Myocyte (in vitro differentiated cells): ENCODE measurements around the gene IFITM1. TPM values are rescaled to one million over a fixed set of nuclear protein-coding genes. Genes with fewer than 3 reads are reported as not detected.
"Not testable (repeated sequence)": the region's sequence is repeated elsewhere in the genome, so short reads cannot be mapped to it uniquely, and the experiment has no call there.

ENCODE experiments used
- DNase-seq: peaks from one replicate; pipeline ENCODE4 v3.0.0-alpha.2; 2012; ENCODE audit warnings: low read depth
- total RNA-seq: library from RNA; depleted of rRNA; stranded (reverse); fragments of >200 nt; gene quantifications from 2 replicates; pipeline ENCODE4 v1.2.3, GENCODE V29; 2014

IFITM1 gene
- total RNA-seq, 1 donor from 2014 or later, result 17.3 TPM

DNA sequence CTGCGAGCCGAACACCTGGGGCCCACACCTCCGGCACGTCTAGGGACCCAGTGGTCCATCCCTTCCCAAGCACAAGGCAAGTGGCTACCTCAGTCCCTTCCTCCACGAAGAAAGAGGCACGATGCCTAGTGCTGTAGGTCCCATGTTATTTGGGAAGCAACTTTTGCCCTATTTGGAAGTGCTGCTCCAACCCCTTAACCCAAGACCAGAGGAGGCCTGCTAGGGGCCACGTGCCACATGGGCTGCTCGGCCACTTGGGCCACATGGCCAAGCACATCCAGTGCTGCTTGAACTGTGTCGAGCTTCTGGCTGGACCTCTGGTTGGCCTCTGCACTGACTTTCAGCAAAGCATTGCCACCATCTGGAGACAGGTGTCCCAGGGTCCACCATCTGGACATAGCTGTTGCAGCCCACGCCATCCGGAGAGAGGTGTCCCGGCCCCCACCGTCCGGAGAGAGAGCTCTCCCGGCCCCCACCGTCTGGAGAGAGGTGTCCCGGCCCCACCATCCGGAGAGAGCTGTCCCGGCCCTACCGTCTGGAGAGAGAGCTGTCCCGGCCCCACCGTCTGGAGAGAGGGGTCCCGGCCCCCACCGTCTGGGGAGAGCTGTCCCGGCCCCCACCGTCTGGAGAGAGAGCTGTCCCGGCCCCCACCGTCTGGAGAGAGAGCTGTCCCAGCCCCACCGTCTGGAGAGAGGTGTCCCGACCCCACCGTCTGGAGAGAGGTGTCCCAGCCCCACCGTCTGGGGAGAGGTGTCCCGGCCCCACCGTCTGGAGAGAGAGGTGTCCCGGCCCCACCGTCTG is 49.0 kb downstream of the IFITM1 start:
- no peak for DNase-seq

DNA sequence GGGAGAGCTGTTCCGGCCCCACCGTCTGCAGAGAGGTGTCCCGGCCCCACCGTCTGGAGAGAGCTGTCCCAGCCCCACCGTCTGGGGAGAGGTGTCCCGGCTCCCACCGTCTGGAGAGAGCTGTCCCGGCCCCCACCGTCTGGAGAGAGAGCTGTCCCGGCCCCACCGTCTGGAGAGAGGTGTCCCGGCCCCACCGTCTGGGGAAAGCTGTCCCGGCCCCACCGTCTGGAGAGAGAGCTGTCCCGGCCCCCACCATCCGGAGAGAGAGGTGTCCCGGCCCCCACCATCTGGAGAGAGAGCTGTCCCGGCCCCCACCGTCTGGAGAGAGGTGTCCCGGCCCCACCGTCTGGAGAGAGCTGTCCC is 49.6 kb downstream of the IFITM1 start:
- not testable (repeated sequence) for DNase-seq

DNA sequence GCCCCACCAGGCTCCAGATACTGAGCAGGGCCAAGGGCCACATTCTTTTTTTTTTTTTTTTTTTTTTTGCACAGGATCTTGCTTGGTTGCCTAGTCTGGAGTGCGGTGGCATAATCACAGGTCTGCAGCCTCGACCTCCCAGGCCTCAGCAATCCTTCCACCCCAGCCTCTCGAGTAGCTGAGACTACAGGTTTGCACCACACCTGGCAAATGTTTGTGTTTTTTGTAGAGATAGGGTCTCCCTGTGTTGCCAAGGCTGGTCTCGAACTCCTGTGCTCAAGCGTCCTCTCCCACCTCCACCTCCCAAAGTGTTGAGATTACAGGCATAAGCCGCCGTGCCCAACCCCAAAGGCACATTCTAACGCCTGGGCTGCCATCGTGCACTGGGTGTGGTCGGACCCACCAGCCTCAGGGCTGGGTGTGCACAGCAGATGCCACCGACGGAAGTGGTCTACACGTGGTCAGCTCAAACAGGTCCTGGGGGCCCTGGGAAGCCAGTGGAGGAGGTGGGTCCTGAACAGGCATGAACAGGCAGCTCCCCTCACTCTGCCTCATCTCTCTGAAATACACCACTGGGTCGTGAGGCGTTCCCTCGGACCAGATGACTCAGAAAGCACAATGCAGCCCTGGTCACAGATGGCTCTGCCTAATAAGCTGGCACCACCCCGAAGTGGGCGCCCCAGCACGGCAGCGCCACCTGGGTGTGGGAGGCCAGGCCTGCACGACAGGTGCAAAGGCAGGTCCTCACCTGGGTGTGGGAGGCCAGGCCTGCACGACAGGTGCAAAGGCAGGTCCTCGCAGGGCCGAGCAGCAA is 50.3 kb downstream of the IFITM1 start:
- peak; percentile 33 for DNase-seq

Other genes with a start within 250 kb of the IFITM1 start
- 0.75 TPM in 1 of 2 replicates, not detected in the other for gene SCGB1C1, start 121.0 kb upstream of the IFITM1 start, total RNA-seq
- gene BET1L, start 106.6 kb upstream of the IFITM1 start, total RNA-seq, result 19.3 and 21.1 TPM in 2 replicates
- 139 and 149 TPM in 2 replicates for gene RIC8A, start 106.3 kb upstream of the IFITM1 start, total RNA-seq
- 7.9 and 9.4 TPM in 2 replicates for gene SIRT3, start 77.7 kb upstream of the IFITM1 start, total RNA-seq
- 104 and 116 TPM in 2 replicates for gene PSMD13, start 77.1 kb upstream of the IFITM1 start, total RNA-seq
- not detected in 2 replicates for gene NLRP6, start 35.6 kb upstream of the IFITM1 start, total RNA-seq
- gene PGGHG, start 24.9 kb upstream of the IFITM1 start, total RNA-seq, result 8.2 and 8.3 TPM in 2 replicates
- not detected in 2 replicates for gene IFITM5, start 14.5 kb upstream of the IFITM1 start, total RNA-seq
- gene IFITM2, start 6.2 kb upstream of the IFITM1 start, total RNA-seq, result 12.5 and 14.4 TPM in 2 replicates
- gene IFITM3, start 6.8 kb downstream of the IFITM1 start, total RNA-seq, result 33.1 and 57.7 TPM in 2 replicates
- gene B4GALNT4, start 55.5 kb downstream of the IFITM1 start, total RNA-seq, result 0.40 and 1.3 TPM in 2 replicates
- 1.4 and 8.9 TPM in 2 replicates for gene PKP3, start 80.2 kb downstream of the IFITM1 start, total RNA-seq
- gene SIGIRR, start 101.0 kb downstream of the IFITM1 start, total RNA-seq, result 1.5 and 1.7 TPM in 2 replicates
- 0.42 and 0.94 TPM in 2 replicates for gene ANO9, start 128.0 kb downstream of the IFITM1 start, total RNA-seq
- 78.1 and 110 TPM in 2 replicates for gene PTDSS2, start 136.2 kb downstream of the IFITM1 start, total RNA-seq
- 419 and 464 TPM in 2 replicates for gene RNH1, start 193.2 kb downstream of the IFITM1 start, total RNA-seq
- 37.9 and 66.0 TPM in 2 replicates for gene HRAS, start 221.5 kb downstream of the IFITM1 start, total RNA-seq
- gene LRRC56, start 223.5 kb downstream of the IFITM1 start, total RNA-seq, result 1.3 and 2.3 TPM in 2 replicates
- 0.31 and 0.78 TPM in 2 replicates for gene LMNTD2, start 246.7 kb downstream of the IFITM1 start, total RNA-seq
- 21.1 and 32.2 TPM in 2 replicates for gene RASSF7, start 246.9 kb downstream of the IFITM1 start, total RNA-seq